CD4-positive, alpha-beta T cell (primary cell): Measurements from ENCODE around the gene KIF23. TPM values are rescaled to one million over a fixed set of nuclear protein-coding genes. Genes with fewer than 3 reads are reported as not detected.
A peak's percentile ranks its signal among the peaks of the same experiment; 100 is the strongest.

Source experiments
- ATAC-seq: fragments of 200-7000 bp; cut with Tn5 transposase; one replicate; pipeline ENCODE4 v1.10.0; 2022; ENCODE audit warnings: mild to moderate bottlenecking; ENCODE audit not compliant: poor library complexity
- CTCF ChIA-PET: fragments of 350-600 bp; sonication (Branson Sonifier 250); formaldehyde crosslinking; loops from one replicate; lab custom pipeline; 2021; ENCODE audit warnings: antibody characterized with exemption, inconsistent platforms; lab: Charles Lee
- POLR2A ChIA-PET: fragments of 350-600 bp; sonication (Branson Sonifier 250); formaldehyde crosslinking; loops from one replicate; lab custom pipeline; 2021; ENCODE audit warnings: antibody characterized with exemption, inconsistent platforms; lab: Charles Lee
- DNase-seq, 14 experiments: peaks; one replicate each; pipeline ENCODE4 v3.0.0-alpha.2; 2013 to 2020; ENCODE audit warnings: mixed read lengths in 2 of 14
- H3K27ac ChIP-seq, 2 donors: one replicate each; pipeline versions ENCODE4 v1.5.1 to v1.7.0; 2013; ENCODE audit warnings: low read length in 2 of 2, low read depth in 1 of 2, mild to moderate bottlenecking in 1 of 2
- H3K27me3 ChIP-seq, 2 experiments: 1 replicate in 1 of 2; 2 replicates in 1 of 2; pipeline versions ENCODE4 v1.6.1 to v1.7.0; 2013; ENCODE audit warnings: low read length in 2 of 2, control low read depth in 1 of 2, mild to moderate bottlenecking in 1 of 2, moderate library complexity in 1 of 2; ENCODE audit not compliant: insufficient read depth in 2 of 2, control insufficient read depth in 1 of 2
- H3K36me3 ChIP-seq: one replicate; pipeline ENCODE4 v1.6.1; 2013; ENCODE audit warnings: low read length, control low read depth; ENCODE audit not compliant: insufficient read depth
- H3K4me1 ChIP-seq: one replicate; pipeline ENCODE4 v1.6.1; 2013; ENCODE audit warnings: low read length, control low read depth; ENCODE audit not compliant: insufficient read depth
- H3K4me3 ChIP-seq: one replicate; pipeline ENCODE4 v1.5.1; 2013; ENCODE audit warnings: mild to moderate bottlenecking, low read length, moderate library complexity
- H3K9me3 ChIP-seq, 2 experiments: 1 replicate in 1 of 2; 2 replicates in 1 of 2; pipeline versions ENCODE4 v1.6.1 to v1.7.0; 2013; ENCODE audit warnings: low read length in 2 of 2, mild to moderate bottlenecking in 2 of 2, control low read depth in 1 of 2, moderate library complexity in 1 of 2; ENCODE audit not compliant: control insufficient read depth in 1 of 2, insufficient read depth in 1 of 2
- H3K27ac Mint-ChIP-seq: one replicate; pipeline ENCODE4 v1.8.0; 2020; ENCODE audit warnings: mixed read lengths
- H3K27me3 Mint-ChIP-seq: one replicate; pipeline ENCODE4 v1.8.0; 2021; ENCODE audit warnings: mixed read lengths
- H3K36me3 Mint-ChIP-seq: one replicate; pipeline ENCODE4 v1.8.0; 2021; ENCODE audit warnings: low read depth, mixed read lengths
- H3K4me1 Mint-ChIP-seq: one replicate; pipeline ENCODE4 v1.8.0; 2021; ENCODE audit warnings: low read depth, mixed read lengths
- H3K4me3 Mint-ChIP-seq: one replicate; pipeline ENCODE4 v1.8.0; 2020; ENCODE audit warnings: mild to moderate bottlenecking, mixed read lengths
- H3K9me3 Mint-ChIP-seq: one replicate; pipeline ENCODE4 v1.8.0; 2020; ENCODE audit warnings: mixed read lengths
- CTCF ChIP-seq: fragments of 200-600 bp; IDR thresholded peaks from one replicate; pipeline ENCODE4 v1.8.0; 2022; ENCODE audit warnings: antibody characterized with exemption, mild to moderate bottlenecking
- intact Hi-C, 2 experiments: fragments of 100-400 bp; cut with DNase I in 1 of 2; cut with micrococcal nuclease in 1 of 2; formaldehyde crosslinking; loops; one replicate each; pipeline versions ENCODE4 v1.15.1 to v1.9.0; 2023 to 2025; cut with DNase I, micrococcal nuclease
- polyA plus RNA-seq, 2 donors: library from polyadenylated mRNA; unstranded; fragments of 120-200 nt; gene quantifications; one replicate each; pipeline ENCODE4 v1.2.1, GENCODE V29; 2013
- total RNA-seq, 174 experiments: library from RNA in 2 of 174; stranded (reverse) in 2 of 174; gene quantifications; one replicate each; pipeline ENCODE4 v1.2.3 and lab custom pipeline; 2021 to 2026

Gene KIF23
- total RNA-seq = 1 to 10 TPM in 1 of 2 experiments, under 1 TPM in 1; 0.71 to 1.1 TPM
- 0.70 TPM for polyA plus RNA-seq (2013, experiment 1 of 2)
- polyA plus RNA-seq (2013, experiment 2 of 2) = 1.7 TPM
- 0.06 to 123 (median 1.1) reads per million in 172 experiments for total RNA-seq (lab: John Stamatoyannopoulos, UW)

GRCh38 chr15:69413822-69414700, at the start of gene KIF23:
TSS of gene KIF23 (plus strand) at chr15:69414349. CDS start at chr15:69414466, 117 bp downstream.
- Histone ChIP-seq H3K4me3 (peak within 1 kb of the TSS; percentile 76), H3K4me1 (peaks cover 19% of the 10 kb centered on the region), H3K27me3 (peaks cover 0 to 8% of the 10 kb centered on the region in 2 experiments), H3K36me3 (no peaks in the 10 kb centered on the region), H3K27ac (no peak within 1 kb of the TSS), H3K9me3 (no peaks in the 10 kb centered on the region)
- no peak for TF ChIP-seq CTCF
- intact Hi-C loops = loop anchor here (1.0 to 5.0 kb wide), 5 partner anchors 38 to 683 kb away; partner anchors contain the start of genes RPLP1 (in 2 of the 2), GLCE (in 1 of the 2) and TLE3 (in 1 of the 2)
- ATAC-seq = peak; percentile 99
- H3K9me3 Mint-ChIP-seq = no peaks in the 10 kb centered on the region
- POLR2A ChIA-PET = interaction anchor here (1.0 to 5.9 kb wide), 4 partner anchors 38 to 254 kb away, joined by 3 to 52 read pairs (median 6); partner anchors contain the start of genes GLCE and RPLP1
- peaks cover 18% of the 10 kb centered on the region for H3K27me3 Mint-ChIP-seq
- peaks cover 6% of the 10 kb centered on the region for H3K4me1 Mint-ChIP-seq
- H3K4me3 Mint-ChIP-seq = peak within 1 kb of the TSS; percentile 86
- no peaks in the 10 kb centered on the region for H3K36me3 Mint-ChIP-seq
- H3K27ac Mint-ChIP-seq = peak within 1 kb of the TSS; percentile 2
- CTCF ChIA-PET = interaction anchor here (0.8 to 1.6 kb wide), 4 partner anchors 19 to 53 kb away, joined by 3 to 9 read pairs (median 4); no protein-coding TSS in a partner anchor
- DNase-seq = peak; percentile 88 to 99 (median 91)

- POLR2A ChIA-PET = no interaction called here
- no peak for TF ChIP-seq CTCF
- no peaks in the 10 kb centered on the region for H3K4me1 Mint-ChIP-seq
Observed at GRCh38 chr15:69367236-69367635, 46.9 kb upstream of the KIF23 start.

GRCh38 chr15:69369631-69370030, 44.5 kb upstream of the KIF23 start:
- intact Hi-C loops = no loop called here
- no peaks in the 10 kb centered on the region for H3K4me1 Mint-ChIP-seq
- Histone ChIP-seq H3K4me3 (no peak overlapping the region), H3K36me3 (no peaks in the 10 kb centered on the region), H3K4me1 (no peaks in the 10 kb centered on the region), H3K27me3 (peaks cover 0 to under 1% of the 10 kb centered on the region in 2 experiments), H3K9me3 (no peaks in the 10 kb centered on the region), H3K27ac (no peak overlapping the region)
- ATAC-seq (no peak), DNase-seq (no peak)
- no peak overlapping the region for H3K4me3 Mint-ChIP-seq
- H3K9me3 Mint-ChIP-seq = no peaks in the 10 kb centered on the region
- no peaks in the 10 kb centered on the region for H3K36me3 Mint-ChIP-seq
- TF ChIP-seq CTCF = no peak
- no peak overlapping the region for H3K27ac Mint-ChIP-seq
- H3K27me3 Mint-ChIP-seq = peaks cover 13% of the 10 kb centered on the region
- CTCF ChIA-PET = no interaction called here
- POLR2A ChIA-PET = no interaction called here

More at GRCh38 chr15:69367236-69367635, 46.9 kb upstream of the KIF23 start:
- ATAC-seq (no peak), DNase-seq (no peak)
- CTCF ChIA-PET = interaction anchor here (0.7 to 1.5 kb wide), 2 partner anchors 9 to 11 kb away, joined by 3 to 4 read pairs; no protein-coding TSS in a partner anchor
- intact Hi-C loops = no loop called here
- H3K27ac Mint-ChIP-seq = no peak overlapping the region
- Histone ChIP-seq H3K36me3 (no peaks in the 10 kb centered on the region), H3K9me3 (no peaks in the 10 kb centered on the region), H3K4me3 (no peak overlapping the region), H3K27ac (no peak overlapping the region), H3K4me1 (no peaks in the 10 kb centered on the region), H3K27me3 (no peaks in the 10 kb centered on the region)
- no peaks in the 10 kb centered on the region for H3K36me3 Mint-ChIP-seq
- H3K4me3 Mint-ChIP-seq = no peak overlapping the region
- peaks cover 11% of the 10 kb centered on the region for H3K27me3 Mint-ChIP-seq
- no peaks in the 10 kb centered on the region for H3K9me3 Mint-ChIP-seq
